COLO829 (cell line): ENCODE measurements around the gene PLA2G2A.
"Not testable (repeated sequence)": the region's sequence is repeated elsewhere in the genome, so short reads cannot be mapped to it uniquely, and the experiment has no call there.

Experiments
- DNase-seq: peaks from one replicate; pipeline ENCODE4 v3.0.0; 2012; ENCODE audit warnings: low spot score

The PLA2G2A gene, protein sequence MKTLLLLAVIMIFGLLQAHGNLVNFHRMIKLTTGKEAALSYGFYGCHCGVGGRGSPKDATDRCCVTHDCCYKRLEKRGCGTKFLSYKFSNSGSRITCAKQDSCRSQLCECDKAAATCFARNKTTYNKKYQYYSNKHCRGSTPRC

DNA sequence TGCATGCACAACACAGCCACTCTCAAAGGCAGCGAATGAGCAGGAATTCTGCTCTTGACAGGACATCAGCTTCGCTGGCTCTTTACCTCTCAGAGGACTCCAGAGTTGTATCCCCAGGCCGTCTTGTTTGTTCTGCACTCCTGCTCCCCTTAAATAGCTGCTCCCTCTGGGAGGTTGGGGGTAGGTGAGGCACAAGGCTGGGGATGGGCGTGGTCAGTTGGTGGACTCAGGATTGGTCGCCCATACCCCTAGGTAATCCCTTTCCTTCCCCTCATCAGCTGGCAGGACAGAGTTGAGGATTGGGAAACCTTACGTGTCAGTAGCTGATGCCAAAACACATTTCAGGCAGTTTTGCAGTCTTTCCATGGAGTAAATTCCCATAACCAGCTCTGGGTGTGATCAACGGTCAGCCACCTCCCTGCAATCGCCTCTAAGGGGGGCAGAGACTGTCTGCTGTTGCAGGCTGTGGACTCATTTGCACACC is at the start of gene PLA2G2A:
Gene PLA2G2A (minus strand): TSS at position 125 of the 484 bp plus-strand sequence. CDS start 845 bp downstream, outside the sequence.
- no peak for DNase-seq

DNA sequence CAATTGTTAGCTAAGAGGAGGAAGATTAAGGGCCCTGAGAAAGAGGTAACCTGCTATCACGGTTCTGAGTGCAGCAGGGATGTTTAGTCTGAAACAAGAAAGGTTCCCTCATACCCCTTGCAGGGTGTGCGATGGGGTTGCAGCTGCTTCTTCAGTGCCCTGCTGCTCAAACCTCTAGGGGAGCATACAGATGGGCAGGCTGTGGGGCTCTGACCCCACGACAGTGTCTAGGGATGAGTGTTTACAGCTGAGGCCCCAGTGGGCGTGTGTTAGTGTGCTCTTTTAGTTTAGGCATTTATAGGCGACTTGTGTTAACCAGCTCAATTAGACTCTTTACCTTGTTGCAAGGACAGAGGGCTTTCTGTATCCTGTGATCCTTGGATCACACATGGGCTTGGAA is 49.3 kb upstream of the PLA2G2A start:
- no peak for DNase-seq

DNA sequence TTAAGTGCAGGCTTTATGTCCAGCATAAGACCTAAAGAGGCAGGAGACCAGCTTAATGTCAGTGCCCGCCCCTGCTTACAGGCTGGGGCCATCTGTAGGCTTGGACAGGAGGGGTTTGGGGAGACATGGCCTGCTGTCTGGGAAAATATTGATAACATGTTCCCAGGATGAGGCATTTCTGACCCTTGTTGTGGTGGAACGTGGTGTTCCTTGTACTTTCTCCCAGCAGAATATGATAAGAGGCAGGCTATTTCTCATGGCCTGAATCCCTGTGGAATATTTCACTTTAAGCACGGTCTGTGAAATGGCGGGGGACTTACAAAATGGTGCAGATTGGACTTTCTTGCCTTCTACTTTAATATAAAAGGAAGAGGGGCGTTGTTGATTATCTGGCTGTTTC is 48.7 kb upstream of the PLA2G2A start:
- no peak for DNase-seq

GRCh38 chr1:20017741-20018140 is 38.3 kb upstream of the PLA2G2A start:
- no peak for DNase-seq

DNA sequence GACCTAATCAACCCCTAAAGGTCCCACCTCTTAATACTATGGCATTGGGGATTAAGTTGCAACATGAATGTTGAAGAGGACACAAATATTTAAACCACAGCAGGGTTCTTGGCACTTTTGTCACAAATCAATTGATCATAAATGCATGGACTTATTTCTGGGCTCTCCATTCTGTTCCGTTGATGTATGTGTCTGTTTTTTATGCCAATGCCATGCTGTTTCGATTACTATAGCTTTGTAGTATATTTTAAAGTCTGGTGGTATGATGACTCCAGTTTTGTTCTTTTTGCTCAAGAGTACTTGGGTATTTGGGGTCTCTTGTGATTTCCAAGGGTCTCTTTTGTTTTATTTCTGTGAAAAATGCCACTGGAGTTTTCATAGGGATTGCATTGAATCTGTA is 34.7 kb upstream of the PLA2G2A start:
- no peak for DNase-seq

- no peak for DNase-seq
Measured at GRCh38 chr1:20010016-20010415, 30.6 kb upstream of the PLA2G2A start.

- no peak for DNase-seq
Measured at GRCh38 chr1:20009212-20009611, 29.8 kb upstream of the PLA2G2A start.

DNA sequence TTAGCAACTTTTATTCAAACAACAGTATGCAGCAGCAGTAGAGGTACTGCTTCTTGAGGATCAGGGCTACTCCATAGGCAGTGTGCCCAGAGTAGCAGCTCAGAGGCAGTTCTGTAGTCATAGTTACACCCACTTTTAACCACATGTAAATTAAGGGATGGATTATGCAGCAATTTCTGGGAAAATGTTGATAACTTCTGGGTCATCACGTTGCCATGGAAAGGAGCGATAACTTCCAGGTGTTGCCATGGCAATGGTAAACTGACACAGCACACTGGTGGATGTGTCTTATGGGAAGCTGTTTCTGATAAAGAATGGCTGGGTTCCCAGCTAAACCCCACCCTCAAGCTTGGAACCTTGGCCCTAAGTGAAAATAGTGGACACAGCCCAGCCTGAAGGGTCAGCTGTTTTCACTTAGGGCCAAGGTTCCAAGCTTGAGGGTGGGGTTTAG is 29.0 kb upstream of the PLA2G2A start:
- DNase-seq, result no peak

- not testable (repeated sequence) for DNase-seq
Measured at GRCh38 chr1:19998823-19999222, 19.4 kb upstream of the PLA2G2A start.

- no peak for DNase-seq
Measured at GRCh38 chr1:19990689-19991088, 11.3 kb upstream of the PLA2G2A start.

DNA sequence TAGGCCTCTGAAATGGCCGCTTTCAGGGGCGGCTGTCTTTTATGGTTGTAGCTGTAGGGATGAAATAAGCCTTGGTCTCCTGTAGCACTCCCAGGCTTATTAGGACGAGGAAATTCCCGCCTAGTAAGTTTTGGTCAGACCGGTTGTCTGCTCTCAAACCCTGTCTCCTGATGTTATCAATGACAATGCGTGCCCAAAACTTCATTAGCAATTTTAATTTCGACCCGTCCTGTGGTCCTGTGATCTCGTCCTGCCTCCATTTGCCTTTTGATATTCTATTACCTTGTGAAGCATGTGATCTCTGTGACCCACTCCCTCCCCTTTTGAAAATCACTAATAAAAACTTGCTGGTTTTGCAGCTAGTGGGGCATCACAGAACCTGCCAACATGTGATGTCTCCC is 10.8 kb upstream of the PLA2G2A start:
- DNase-seq, result not testable (repeated sequence)

- DNase-seq, result no peak
Measured at GRCh38 chr1:19988267-19989006, 9.0 kb upstream of the PLA2G2A start.

- no peak for DNase-seq
Measured at GRCh38 chr1:19987719-19988118, 8.3 kb upstream of the PLA2G2A start.

DNA sequence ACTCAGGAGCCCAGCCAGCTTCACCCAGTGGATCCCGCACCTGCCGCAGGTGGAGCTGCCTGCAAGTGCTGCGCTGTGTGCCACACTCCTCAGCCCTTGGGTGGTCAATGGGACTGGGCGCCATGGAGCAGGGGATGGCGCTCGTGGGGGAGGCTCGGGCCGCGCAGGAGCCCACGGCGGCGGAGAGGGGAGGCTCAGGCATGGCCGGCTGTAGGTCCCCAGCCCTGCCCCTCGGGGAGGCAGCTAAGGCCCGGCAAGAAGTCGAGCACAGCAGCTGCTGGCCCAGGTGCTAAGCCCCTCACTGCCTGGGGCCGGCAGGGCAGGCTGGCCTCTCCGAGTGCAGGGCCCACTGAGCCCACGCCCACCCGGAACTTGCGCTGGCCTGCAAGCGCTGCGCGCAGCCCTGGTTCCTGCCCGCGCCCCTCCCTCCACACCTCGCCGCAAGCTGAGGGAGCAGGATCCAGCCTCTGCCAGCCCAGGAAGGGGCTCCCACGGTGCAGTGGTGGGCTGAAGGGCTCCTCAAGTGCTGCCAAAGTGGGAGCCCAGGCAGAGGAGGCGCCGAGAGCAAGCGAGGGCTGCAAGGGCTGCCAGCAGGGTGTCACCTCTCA is 5.1 kb upstream of the PLA2G2A start:
- DNase-seq, result not testable (repeated sequence)

- DNase-seq, result peak; percentile 54
Measured at GRCh38 chr1:19981507-19982312, 2.3 kb upstream of the PLA2G2A start.

DNA sequence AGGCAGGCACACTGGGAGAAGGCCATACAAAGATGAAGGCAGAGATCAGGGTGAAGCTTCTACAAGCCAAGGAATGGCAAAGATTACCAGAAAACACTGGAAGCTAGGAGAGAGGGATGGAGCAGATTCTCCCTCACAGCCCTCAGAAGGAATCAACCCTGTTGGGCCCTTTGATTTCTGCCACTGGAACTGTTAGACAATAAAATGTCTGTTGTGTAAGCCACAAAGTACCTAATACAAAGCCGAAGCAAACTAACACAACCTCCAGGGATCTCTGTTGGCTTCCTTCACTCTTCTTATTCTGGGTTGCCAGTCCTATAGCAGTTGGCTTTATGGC is 1.7 kb upstream of the PLA2G2A start:
- no peak for DNase-seq

- DNase-seq, result no peak
Measured at GRCh38 chr1:19980314-19980713, 896 bp upstream of the PLA2G2A start.

DNA sequence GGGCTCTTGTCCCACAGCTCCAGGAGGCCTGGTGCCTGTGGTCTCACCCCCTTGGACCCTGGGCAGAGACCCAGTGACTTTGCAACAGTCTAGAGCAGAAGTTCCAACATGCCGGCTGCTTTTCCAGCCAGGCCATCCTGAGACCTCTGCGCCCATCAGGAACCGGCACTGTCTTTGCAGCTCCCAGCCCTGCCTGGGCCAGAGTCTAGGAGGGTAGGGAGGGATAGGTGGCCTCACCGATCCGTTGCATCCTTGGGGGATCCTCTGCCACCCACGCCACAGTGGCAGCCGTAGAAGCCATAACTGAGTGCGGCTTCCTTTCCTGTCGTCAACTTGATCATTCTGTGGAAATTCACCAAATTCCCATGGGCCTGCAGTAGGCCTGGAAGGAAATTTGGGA is 1.3 kb downstream of the PLA2G2A start:
- DNase-seq, result no peak

GRCh38 chr1:19976317-19977003 is 3.0 kb downstream of the PLA2G2A start:
- DNase-seq, result no peak

DNA sequence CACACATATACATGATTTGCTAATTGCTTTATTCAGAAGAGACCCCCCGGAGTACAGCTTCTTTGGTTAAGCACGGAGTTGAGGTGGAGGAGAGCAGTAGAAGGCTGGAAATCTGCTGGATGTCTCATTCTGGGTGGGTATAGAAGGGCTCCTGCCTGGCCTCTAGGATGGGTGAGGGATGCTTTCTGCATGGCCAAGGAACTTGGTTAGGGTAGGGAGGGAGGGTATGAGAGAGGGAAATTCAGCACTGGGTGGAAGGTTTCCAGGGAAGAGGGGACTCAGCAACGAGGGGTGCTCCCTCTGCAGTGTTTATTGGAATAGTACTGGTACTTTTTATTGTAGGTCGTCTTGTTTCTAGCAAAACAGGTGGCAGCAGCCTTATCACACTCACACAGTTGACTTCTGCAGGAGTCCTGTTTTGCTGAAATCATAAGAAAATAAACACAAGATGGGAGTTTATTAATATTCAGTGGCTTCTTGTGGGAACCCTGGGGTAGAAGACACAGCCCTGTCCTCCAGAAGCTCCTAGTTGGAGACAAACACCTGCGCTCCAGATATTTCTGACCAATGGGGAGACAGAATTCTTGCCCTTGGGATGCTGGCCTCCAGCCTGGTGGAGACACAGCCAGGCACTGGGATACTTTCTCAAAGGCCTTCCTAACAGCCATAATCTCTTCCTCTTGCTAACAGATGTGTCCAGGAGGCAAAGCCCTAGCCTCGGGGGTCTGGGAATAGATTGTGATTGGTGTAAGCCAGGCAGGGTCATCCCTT is 3.8 kb downstream of the PLA2G2A start:
- DNase-seq, result no peak

DNA sequence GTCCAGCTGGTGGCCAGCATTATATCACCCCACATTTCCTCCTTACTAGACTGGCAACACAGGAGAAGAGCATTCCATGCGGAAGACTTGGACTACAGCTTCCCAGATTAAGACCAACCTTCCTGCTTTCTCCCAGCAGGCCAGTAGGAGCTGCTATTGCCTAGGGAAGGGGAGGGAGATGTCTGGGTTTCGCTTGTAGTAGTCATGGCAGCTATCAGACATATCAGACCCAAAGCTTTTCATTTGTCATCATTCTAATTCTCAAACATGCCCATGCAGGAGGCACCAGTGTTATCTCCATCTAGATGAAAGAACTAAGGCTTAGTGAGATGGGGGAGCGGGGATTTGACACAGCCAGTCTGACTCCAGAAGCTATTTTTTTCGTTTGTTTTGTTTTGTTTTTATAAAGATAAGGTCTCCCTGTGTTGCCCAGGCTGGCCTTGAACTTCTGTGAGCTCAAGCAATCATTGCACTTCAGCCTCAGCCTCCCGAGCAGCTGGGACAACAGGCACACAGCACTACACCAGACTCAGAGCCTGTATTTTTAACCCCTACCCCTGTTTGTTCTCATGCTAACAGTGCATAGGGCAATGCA is 4.5 kb downstream of the PLA2G2A start:
- peak; percentile 89 for DNase-seq
